HepG2 (cell line): ENCODE measurements around the gene FETUB. TPM values are rescaled to one million over a fixed set of nuclear protein-coding genes. Genes with fewer than 3 reads are reported as not detected.
A peak's percentile ranks its signal among the peaks of the same experiment; 100 is the strongest.

Source experiments
- ATAC-seq: fragments of 200-7000 bp; cut with Tn5 transposase; 3 replicates; pipeline ENCODE4 v1.9.1; 2020; ENCODE audit warnings: mild to moderate bottlenecking, moderate library complexity
- BruUV-seq: library from RNA; stranded (reverse); fragments of 400-500 nt; replicated peaks from 2 replicates; lab custom pipeline; 2021; lab: Mats Ljungman, UMichigan
- CTCF ChIA-PET: fragments of 300-600 bp; formaldehyde crosslinking; extraction: SDS; loops from one replicate; lab custom pipeline; 2021; ENCODE audit warnings: low total read pairs, inconsistent platforms, low intra/inter-chr PET ratio; lab: Yijun Ruan, JAX
- POLR2A ChIA-PET: fragments of 350-600 bp; sonication (Branson Sonifier 250); formaldehyde crosslinking; loops from one replicate; lab custom pipeline; 2020; ENCODE audit warnings: antibody characterized with exemption, inconsistent platforms; lab: Yijun Ruan, JAX
- DNase-seq: peaks from one replicate; pipeline ENCODE4 v3.0.0-alpha.2; 2015; ENCODE audit warnings: low spot score
- FAIRE-seq: peaks from 3 replicates; lab custom pipeline; 2011; peaks lifted over from hg19 to GRCh38; lab: Jason Lieb, UNC
- H2AFZ ChIP-seq: one replicate; pipeline ENCODE4 v1.6.1; 2011; ENCODE audit warnings: low read length, inconsistent platforms
- H3K27ac ChIP-seq: fragments of 300-600 bp; 3 replicates; pipeline ENCODE4 v1.8.0; 2011; ENCODE audit warnings: mixed run types, mild to moderate bottlenecking, mixed read lengths, low read length, inconsistent platforms; ENCODE audit not compliant: insufficient read depth; ENCODE audit errors: extremely low read length
- H3K27me3 ChIP-seq, 2 experiments: fragments of 200-600 bp in 1 of 2; 2 replicates in 1 of 2; 3 replicates in 1 of 2; pipeline versions ENCODE4 v1.6.0 to v1.8.0; 2011; ENCODE audit warnings: low read length in 2 of 2, mild to moderate bottlenecking in 2 of 2, moderate library complexity in 2 of 2, inconsistent platforms in 1 of 2; ENCODE audit not compliant: insufficient read depth in 2 of 2, control insufficient read depth in 1 of 2
- H3K36me3 ChIP-seq, 2 experiments: fragments of 200-600 bp in 1 of 2; replicated peaks in 1 of 2; 2 replicates in 1 of 2; 3 replicates in 1 of 2; pipeline versions ENCODE4 v1.5.1 to v1.8.0; 2011; ENCODE audit warnings: low read length in 2 of 2, inconsistent platforms in 1 of 2; ENCODE audit not compliant: insufficient read depth in 2 of 2, control insufficient read depth in 1 of 2
- H3K4me1 ChIP-seq: 2 replicates; pipeline ENCODE4 v1.5.1; 2012; ENCODE audit warnings: low read length, inconsistent platforms; ENCODE audit not compliant: insufficient read depth
- H3K4me2 ChIP-seq: 2 replicates; pipeline ENCODE4 v1.6.0; 2011; ENCODE audit warnings: low read depth, low read length, inconsistent platforms
- H3K4me3 ChIP-seq, 3 experiments: fragments of 200-600 bp in 1 of 3; sonication (generic), shearing (Covaris generic) in 1 of 3; replicated peaks in 1 of 3; 2 replicates each; pipeline ENCODE4 v1.5.1; 2011 to 2016; ENCODE audit warnings: low read length in 3 of 3, inconsistent platforms in 2 of 3, low read depth in 2 of 3, mild to moderate bottlenecking in 2 of 3, control low read depth in 1 of 3, mixed read lengths in 1 of 3; ENCODE audit not compliant: insufficient read depth in 1 of 3
- H3K79me2 ChIP-seq: one replicate; pipeline ENCODE4 v1.6.1; 2011; ENCODE audit warnings: low read length, inconsistent platforms; ENCODE audit not compliant: insufficient read depth
- H3K9ac ChIP-seq: 2 replicates; pipeline ENCODE4 v1.6.0; 2011; ENCODE audit warnings: mild to moderate bottlenecking, low read depth, low read length, inconsistent platforms; ENCODE audit not compliant: insufficient read depth
- H3K9me3 ChIP-seq: 2 replicates; pipeline ENCODE4 v1.5.1; 2012; ENCODE audit warnings: mild to moderate bottlenecking, low read length
- H4K20me1 ChIP-seq: 2 replicates; pipeline ENCODE4 v1.6.0; 2011; ENCODE audit warnings: inconsistent platforms, mild to moderate bottlenecking, low read length, moderate library complexity; ENCODE audit not compliant: insufficient read depth
- ATF4 ChIP-seq, 2 experiments: fragments of 450-650 bp in 1 of 2; sonication (generic) in 1 of 2; formaldehyde crosslinking; IDR thresholded peaks; 2 replicates each; pipeline versions ENCODE4 v1.5.0 to v1.8.0; 2020 to 2022; ENCODE audit warnings: mild to moderate bottlenecking in 1 of 2, missing genetic modification reagents in 1 of 2
- CEBPB ChIP-seq: IDR thresholded peaks from 2 replicates; pipeline ENCODE4 v1.6.1; 2011; ENCODE audit warnings: low read depth, low read length, improper control_type of control experiment, borderline replicate concordance
- CEBPG ChIP-seq: IDR thresholded peaks from 2 replicates; pipeline ENCODE4 v1.6.1; 2016
- FOSL2 ChIP-seq: sonication (generic); formaldehyde crosslinking; IDR thresholded peaks from 2 replicates; pipeline ENCODE4 v1.4.0; 2020; ENCODE audit warnings: missing genetic modification reagents
- HNF4G ChIP-seq, 2 experiments: sonication (generic) in 1 of 2; formaldehyde crosslinking in 1 of 2; IDR thresholded peaks; 2 replicates each; pipeline versions ENCODE4 v1.4.0 to v1.6.1; 2011 to 2020; ENCODE audit warnings: borderline replicate concordance in 2 of 2, low read depth in 2 of 2, mild to moderate bottlenecking in 2 of 2, low read length in 1 of 2, missing genetic modification reagents in 1 of 2, moderate library complexity in 1 of 2
- IKZF1 ChIP-seq: fragments of 450-650 bp; IDR thresholded peaks from 2 replicates; pipeline ENCODE4 v1.7.1; 2016
- KAT2B ChIP-seq: fragments of 150-350 bp; IDR thresholded peaks from 2 replicates; pipeline ENCODE4 v1.6.1; 2014; ENCODE audit warnings: low read depth, low read length, borderline replicate concordance
- MAFK ChIP-seq, 2 experiments: IDR thresholded peaks in 1 of 2; conservative IDR thresholded peaks in 1 of 2; 2 replicates each; pipeline ENCODE4 v1.6.1; 2011; ENCODE audit warnings: improper control_type of control experiment in 2 of 2, low read length in 2 of 2
- MED13 ChIP-seq: sonication (generic); formaldehyde crosslinking; IDR thresholded peaks from 2 replicates; pipeline ENCODE4 v1.5.0; 2020; ENCODE audit warnings: missing genetic modification reagents
- NFE2L2 ChIP-seq: fragments of 150-350 bp; IDR thresholded peaks from 2 replicates; pipeline ENCODE4 v1.6.1; 2014; ENCODE audit warnings: low read length
- NR2F6 ChIP-seq, 2 experiments: IDR thresholded peaks; 2 replicates each; pipeline ENCODE4 v1.6.1; 2016; ENCODE audit warnings: antibody characterized with exemption in 1 of 2, mild to moderate bottlenecking in 1 of 2
- PAX8 ChIP-seq: sonication (generic); formaldehyde crosslinking; IDR thresholded peaks from 2 replicates; pipeline ENCODE4 v1.8.0; 2022; ENCODE audit warnings: mild to moderate bottlenecking, missing genetic modification reagents, borderline replicate concordance
- RAD51 ChIP-seq: fragments of 450-650 bp; IDR thresholded peaks from 2 replicates; pipeline ENCODE4 v1.6.1; 2016; ENCODE audit warnings: borderline replicate concordance
- RBM22 ChIP-seq: fragments of 200-400 bp; formaldehyde crosslinking; optimal IDR thresholded peaks from 2 replicates; pipeline ENCODE3; 2017; ENCODE audit warnings: mild to moderate bottlenecking, low read length, moderate library complexity
- THYN1 ChIP-seq: sonication (generic); formaldehyde crosslinking; IDR thresholded peaks from 2 replicates; pipeline ENCODE4 v1.8.1; 2023; ENCODE audit warnings: low read depth, mild to moderate bottlenecking, moderate library complexity, missing genetic modification reagents, borderline replicate concordance
- ZNF121 ChIP-seq: sonication (generic); formaldehyde crosslinking; IDR thresholded peaks from 2 replicates; pipeline ENCODE4 v1.5.0; 2020; ENCODE audit warnings: mild to moderate bottlenecking, missing genetic modification reagents
- ZNF263 ChIP-seq: sonication (generic); formaldehyde crosslinking; IDR thresholded peaks from 2 replicates; pipeline ENCODE4 v1.4.0; 2020; ENCODE audit warnings: missing genetic modification reagents
- ZSCAN12 ChIP-seq: sonication (generic); formaldehyde crosslinking; IDR thresholded peaks from 2 replicates; pipeline ENCODE4 v1.9.0; 2021; ENCODE audit warnings: mild to moderate bottlenecking, missing genetic modification reagents
- WGBS: methylation state at CpG from one replicate; pipeline ENCODE4 v1.1.6; 2017; ENCODE audit warnings: low lambda C conversion rate; 5-methylcytosine and 5-hydroxymethylcytosine counted together
- in situ Hi-C: cut with HindIII; loops from 2 replicates; pipeline ENCODE4 v1.10.0; 2017; ENCODE audit warnings: low pct_unique_long_range_greater_than_20kb; ENCODE audit not compliant: extremely low pct_ligation_motif_present
- intact Hi-C: fragments of 100-400 bp; cut with micrococcal nuclease; formaldehyde crosslinking; loops from one replicate; pipeline ENCODE4 v1.10.0; 2022; ENCODE audit not compliant: unreplicated experiment
- polyA plus RNA-seq, 8 experiments: library from polyadenylated mRNA; depleted of rRNA in 3 of 8; stranded (reverse) in 7 of 8; unstranded in 1 of 8; fragments of >200 nt; fragmentation: Illumina TruSeq in 4 of 8; extraction: Trizol in 4 of 8; gene quantifications; 2 replicates each; pipeline versions ENCODE4 v1.2.1 to v1.2.3, GENCODE V29; 2011 to 2016; ENCODE audit warnings: low read depth in 4 of 8, missing spikeins in 1 of 8, mixed read lengths in 1 of 8; ENCODE audit not compliant: insufficient read depth in 1 of 8
- total RNA-seq, 5 experiments: library from RNA; depleted of rRNA; stranded (reverse); fragments of >200 nt; fragmentation: Illumina TruSeq; extraction: Trizol; gene quantifications; 2 replicates each; pipeline ENCODE4 v1.2.3, GENCODE V29; 2016; ENCODE audit warnings: low read depth in 1 of 5

Gene FETUB
- total and polyA plus RNA-seq, 2 of the 13 experiments (the other 11 are each of a cell fraction or from before 2014, with no cell fraction given), result 2.1 to 4.4 TPM

- no peak for DNase-seq
- peaks cover 28% of the 10 kb centered on the region for H3K4me1 ChIP-seq
- ChIA-PET POLR2A (no interaction called here), CTCF (no interaction called here)
- no peaks in the 10 kb centered on the region for H3K79me2 ChIP-seq
- no peak overlapping the region for H3K27ac ChIP-seq
- H3K36me3 ChIP-seq, result no peaks in the 10 kb centered on the region
- intact Hi-C loops, result no loop called here
- no peak overlapping the region for H3K4me2 ChIP-seq
- H4K20me1 ChIP-seq, result no peaks in the 10 kb centered on the region
- no peak overlapping the region for H2AFZ ChIP-seq
- H3K9me3 ChIP-seq, result no peaks in the 10 kb centered on the region
- no peak overlapping the region for H3K4me3 ChIP-seq
- in situ Hi-C loops, result no loop called here
- BruUV-seq, result no TSS peak
- WGBS, result 50% methylated on average over 2 of the region's 2 CpGs
- no peak overlapping the region for H3K9ac ChIP-seq
- FAIRE-seq, result no peak
- H3K27me3 ChIP-seq, result 0 out of 5 replicates have a peak, but pooled peaks cover 0 to 3% of the 10 kb centered on the region in 2 experiments
- TF ChIP-seq MED13, result no peak
- no peak for TF ChIP-seq ZNF263
- TF ChIP-seq CEBPB, result peak; percentile 42; the same call in 1 of the 2 replicates
- no peak for TF ChIP-seq RAD51
- no peak for TF ChIP-seq NR2F6 (IDR thresholded peaks at IDR 0.05)
- no peak for TF ChIP-seq NR2F6 (CRISPR knock-in tag; IDR thresholded peaks at IDR 0.05)
- peak; percentile 49; the same call in 1 of the 2 replicates for TF ChIP-seq CEBPG (CRISPR knock-in tag)
- 0 out of 2 replicates have a peak, but pooled peaks have one; percentile 6 for TF ChIP-seq FOSL2 (CRISPR knock-in tag)
- peak; percentile 77 for TF ChIP-seq NFE2L2
- TF ChIP-seq MAFK (conservative IDR thresholded peaks at IDR 0.05 in 1 of 2, IDR thresholded peaks at IDR 0.05 in 1 of 2; ENCODE audit: low read length in 2 of 2), result 0 out of 4 replicates have a peak, but pooled peaks of 1 of the 2 experiments have one; percentile 23
- TF ChIP-seq THYN1 (CRISPR knock-in tag), result no peak
- no peak for TF ChIP-seq IKZF1
- TF ChIP-seq ZSCAN12 (CRISPR knock-in tag), result no peak
- TF ChIP-seq ATF4 (CRISPR knock-in tag; IDR thresholded peaks at IDR 0.05), result peak in 1 of 2 experiments; percentile 55; a peak in 2 of 4 replicates
- TF ChIP-seq KAT2B, result no peak
- no peak for TF ChIP-seq PAX8 (CRISPR knock-in tag)
- no peak for TF ChIP-seq ZNF121
- TF ChIP-seq HNF4G (IDR thresholded peaks at IDR 0.05; ENCODE audit: borderline replicate concordance, low read depth, low read length), result no peak
- TF ChIP-seq HNF4G (CRISPR knock-in tag; IDR thresholded peaks at IDR 0.05; ENCODE audit: borderline replicate concordance, low read depth), result no peak
- TF ChIP-seq RBM22, result no peak
- ATAC-seq, result no peak
These were observed 29.3 kb downstream of the FETUB start for GRCh38 chr3:186669378-186670084.
